Measurements from ENCODE around the gene LRRC75B. TPM values are rescaled to one million over a fixed set of nuclear protein-coding genes. Genes with fewer than 3 reads are reported as not detected.
"Not testable (repeated sequence)": the region's sequence is repeated elsewhere in the genome, so short reads cannot be mapped to it uniquely, and the experiment has no call there.

Gene LRRC75B
- total and polyA plus RNA-seq, 2 of the 13 experiments (the other 11 are each of a cell fraction or from before 2014, with no cell fraction given), result 11.8 to 34.8 TPM

GRCh38 chr22:24633231-24634023 lies 40.6 kb upstream of the LRRC75B start (continued):
- TF ChIP-seq ZNF687 (CRISPR knock-in tag; IDR thresholded peaks at IDR 0.05), result peak; percentile 72

GRCh38 chr22:24632642-24633041 lies 39.8 kb upstream of the LRRC75B start:
- H3K27ac ChIP-seq (ENCODE audit: extremely low read length, insufficient read depth, low read length), result not testable (repeated sequence)
- TF ChIP-seq ZNF574 (CRISPR knock-in tag; IDR thresholded peaks at IDR 0.05) (0 out of 2 replicates have a peak, but pooled peaks have one; percentile 28), ZNF652 (CRISPR knock-in tag; IDR thresholded peaks at IDR 0.05; ENCODE audit: borderline replicate concordance, low read depth) (peak; percentile 96), CEBPG (CRISPR knock-in tag; IDR thresholded peaks at IDR 0.05) (peak; percentile 68), RARA (CRISPR knock-in tag; IDR thresholded peaks at IDR 0.05) (peak; percentile 28; the same call in 1 of the 2 replicates), TFAP4 (IDR thresholded peaks at IDR 0.05; ENCODE audit: borderline replicate concordance, low read depth) (peak; percentile 91), TFE3 (CRISPR knock-in tag; IDR thresholded peaks at IDR 0.05) (peak; percentile 62; the same call in 1 of the 2 replicates), NR2F1 (CRISPR knock-in tag; IDR thresholded peaks at IDR 0.05) (peak in 1 of 2 experiments; percentile 39; a peak in 1 of 4 replicates), HOXA3 (CRISPR knock-in tag; IDR thresholded peaks at IDR 0.05) (peak; percentile 19; the same call in 1 of the 2 replicates)

More at GRCh38 chr22:24632642-24633041, 39.8 kb upstream of the LRRC75B start:
- H3K4me2 ChIP-seq (ENCODE audit: low read depth, low read length), result peak overlapping the region; percentile 73
- intact Hi-C loops (cut with micrococcal nuclease; ENCODE audit: unreplicated experiment); BruUV-seq (replicated peaks); H3K9me3 ChIP-seq (ENCODE audit: low read length); CTCF ChIA-PET (ENCODE audit: low intra/inter-chr PET ratio, low total read pairs); H3K36me3 ChIP-seq (replicated peaks in 1 of 2; ENCODE audit: control insufficient read depth in 1 of 2, insufficient read depth in 2 of 2, low read length in 2 of 2); FAIRE-seq; H3K9ac ChIP-seq (ENCODE audit: insufficient read depth, low read depth, low read length); H4K20me1 ChIP-seq (ENCODE audit: insufficient read depth, low read length); POLR2A ChIA-PET; H3K79me2 ChIP-seq (ENCODE audit: insufficient read depth, low read length); in situ Hi-C loops (cut with HindIII; ENCODE audit: extremely low pct_ligation_motif_present, low pct_unique_long_range_greater_than_20kb); H3K27me3 ChIP-seq (ENCODE audit: control insufficient read depth in 1 of 2, insufficient read depth in 2 of 2, low read length in 2 of 2); H2AFZ ChIP-seq (ENCODE audit: low read length); ATAC-seq; DNase-seq (ENCODE audit: low spot score): not testable (repeated sequence)
- 20% methylated on average over 1 of the region's 13 CpGs for WGBS (ENCODE audit: low lambda C conversion rate)
- peak overlapping the region; percentile 30 to 59 (median 39); a peak in 4 of 6 replicates for H3K4me3 ChIP-seq (replicated peaks in 1 of 3; ENCODE audit: insufficient read depth in 1 of 3, low read depth in 2 of 3, low read length in 3 of 3)
- H3K4me1 ChIP-seq (ENCODE audit: insufficient read depth, low read length), result peaks cover 41% of the 10 kb centered on the region

Measured in HepG2 (cell line).